CD4-positive, alpha-beta T cell treated with Interleukin-4 for 1 hour (primary cell): ENCODE measurements around the gene RFLNA.
A peak's percentile ranks its signal among the peaks of the same experiment; 100 is the strongest.

ENCODE experiments used
- DNase-seq, 2 donors: peaks; one replicate each; pipeline ENCODE4 v3.0.0-alpha.2; 2020 to 2022

The RFLNA gene

DNA sequence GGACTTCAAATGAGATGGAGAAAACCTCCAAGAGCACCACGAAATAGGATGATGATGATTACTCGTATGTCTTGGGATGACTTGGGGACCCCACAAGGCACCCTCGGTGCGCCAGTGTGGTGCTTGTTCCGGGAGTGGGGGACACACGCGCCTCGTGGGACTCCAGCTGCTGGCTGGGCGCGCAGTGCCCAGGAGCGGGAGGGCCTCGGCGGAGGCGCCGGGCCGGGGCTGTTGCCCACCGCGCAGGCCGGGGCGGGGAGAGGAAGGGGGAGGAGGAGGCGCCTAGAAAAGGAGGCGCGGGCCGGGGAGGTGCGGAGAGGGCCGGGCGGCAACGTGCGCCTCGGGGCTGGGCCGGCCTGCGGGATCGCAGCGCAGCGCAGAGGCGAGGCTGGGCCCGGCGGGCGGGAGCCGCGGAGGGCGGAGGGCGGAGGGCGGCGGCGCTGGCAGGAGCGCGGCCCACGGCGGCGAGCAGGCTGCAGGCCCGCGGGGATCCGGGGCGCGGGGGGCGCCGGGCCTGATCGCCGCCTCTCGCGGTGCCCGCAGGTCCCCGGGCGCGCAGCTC, at the start of gene RFLNA:
Gene RFLNA (plus strand): TSS at position 314 of the 562 bp plus-strand sequence. CDS start 337 bp downstream, outside the sequence.
- DNase-seq = no peak

GRCh38 chr12:124247331-124247730, 47.6 kb upstream of the RFLNA start:
- DNase-seq = no peak

DNA sequence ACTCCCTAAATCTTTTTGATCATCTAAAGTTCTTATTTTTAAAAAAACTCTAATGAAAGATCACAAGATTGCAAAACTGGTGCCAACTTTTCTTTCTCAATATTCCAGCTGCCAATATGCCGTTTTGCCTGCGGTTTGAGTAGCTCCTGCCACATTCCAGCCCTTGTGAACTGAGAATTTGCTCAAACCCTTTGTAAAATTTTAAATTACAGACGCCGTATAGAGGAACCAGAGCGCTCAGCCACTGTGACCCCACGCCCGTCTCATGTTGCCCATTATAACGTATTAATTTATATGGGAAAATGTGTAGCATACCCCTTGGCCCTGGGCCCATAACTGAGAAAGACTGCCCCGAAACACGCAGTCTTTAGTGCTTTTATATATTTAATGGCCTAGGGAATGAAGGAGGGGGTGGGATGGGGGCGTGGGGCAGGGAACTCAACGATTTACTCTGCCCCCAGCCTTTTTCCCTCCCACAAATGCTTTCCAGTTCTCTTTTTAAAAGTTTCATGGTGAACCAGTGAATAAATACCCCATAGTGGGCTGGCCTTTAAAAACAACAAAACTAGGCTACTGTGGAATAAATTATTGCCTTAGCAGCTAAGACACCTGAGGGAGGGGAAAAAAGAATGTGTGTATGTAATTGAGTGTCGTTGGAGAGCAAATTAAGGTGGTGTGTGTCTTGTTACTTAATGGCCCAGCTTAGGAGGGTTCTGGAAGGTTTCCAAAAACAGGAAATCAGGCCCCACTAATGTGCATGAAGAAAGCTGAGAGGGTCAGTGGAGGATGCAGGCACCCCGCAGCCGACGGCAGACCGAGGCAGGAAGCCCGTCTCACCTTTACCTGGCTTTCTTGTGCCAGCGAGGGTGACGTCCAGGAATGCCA, 45.7 kb upstream of the RFLNA start:
- no peak for DNase-seq

- no peak for DNase-seq
Observed at GRCh38 chr12:124251186-124251585, 43.7 kb upstream of the RFLNA start.

DNA sequence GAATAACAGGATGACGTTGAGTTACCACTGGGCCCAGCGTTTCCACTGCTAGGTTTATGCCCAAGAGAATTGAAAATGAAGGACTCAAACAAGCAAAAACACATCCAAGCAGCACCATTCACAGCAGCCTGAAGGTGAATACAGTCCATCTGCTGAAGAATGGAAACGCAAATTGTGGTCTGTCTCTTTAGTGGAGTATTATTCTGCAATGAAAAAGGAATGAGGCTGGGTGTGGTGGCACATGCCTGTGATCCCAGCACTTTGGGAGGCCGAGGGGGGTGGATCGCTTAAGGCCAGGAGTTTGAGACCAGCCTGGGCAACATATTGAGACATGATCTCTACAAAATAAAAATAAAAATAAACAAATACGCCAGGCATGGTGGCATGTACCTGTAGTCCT, 41.9 kb upstream of the RFLNA start:
- no peak for DNase-seq

- no peak for DNase-seq
Observed at GRCh38 chr12:124254126-124254525, 40.8 kb upstream of the RFLNA start.

DNA sequence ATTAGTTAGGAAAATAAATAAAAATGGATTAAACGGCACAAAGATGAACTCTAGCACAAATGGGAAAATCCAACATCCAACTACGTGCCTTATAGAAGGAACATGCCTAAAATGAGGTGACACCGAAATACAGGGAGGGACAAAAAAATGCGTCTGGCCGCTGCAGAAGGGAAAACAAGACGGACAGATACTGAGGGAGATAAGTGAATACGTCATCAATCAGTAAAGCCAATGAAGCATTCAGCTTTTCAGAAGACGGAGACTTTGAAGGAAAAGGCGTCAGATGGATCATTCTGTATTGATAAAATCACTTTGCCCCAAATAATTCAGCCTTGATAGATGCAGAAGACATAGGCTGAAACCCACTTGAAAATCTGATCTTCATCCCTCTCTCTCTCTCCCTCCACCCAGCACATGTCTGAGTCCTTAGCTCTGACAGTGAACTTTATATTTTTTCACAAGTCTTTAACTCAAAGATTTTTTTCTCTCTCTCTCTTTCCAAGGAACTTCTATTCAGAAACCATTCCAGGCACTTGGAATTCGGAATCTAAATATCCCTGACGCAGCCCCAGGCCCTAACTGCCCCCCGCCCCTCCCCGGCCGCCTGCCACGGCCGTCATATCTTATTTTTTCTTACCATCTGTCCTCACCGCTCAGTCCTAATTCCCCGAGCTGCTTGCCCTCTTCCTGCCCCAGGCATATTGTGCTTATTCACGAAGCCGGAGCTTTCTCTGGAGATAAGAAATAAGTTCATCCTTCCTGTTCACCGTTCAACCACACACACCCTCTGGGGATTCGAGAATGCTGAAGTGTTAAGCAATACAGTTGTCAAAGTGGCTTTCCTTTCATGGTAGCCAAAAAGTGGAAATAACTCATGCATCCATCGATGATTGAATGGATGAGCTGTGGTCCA, 35.5 kb upstream of the RFLNA start:
- DNase-seq = no peak

DNA sequence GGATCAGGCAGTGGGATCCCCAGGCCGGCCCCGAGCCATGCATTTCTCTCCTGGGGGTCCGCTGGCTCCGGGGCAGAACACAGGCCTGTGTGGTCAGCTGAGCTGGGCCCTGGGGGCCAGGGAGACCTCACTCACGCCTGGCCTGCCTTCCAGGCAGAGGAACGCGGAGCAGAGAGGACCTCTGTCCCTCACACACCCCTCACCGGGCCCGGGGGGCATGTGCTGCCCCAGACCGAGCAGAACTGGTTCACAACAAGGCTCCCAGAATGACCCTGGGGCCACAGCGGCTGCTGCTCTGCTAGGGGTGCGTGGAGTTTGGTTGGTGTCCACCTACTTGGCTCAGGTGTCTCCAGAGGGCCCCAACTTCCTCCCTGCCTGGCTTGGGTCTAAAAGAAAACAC, 33.0 kb upstream of the RFLNA start:
- no peak for DNase-seq

GRCh38 chr12:124264089-124264795, 30.7 kb upstream of the RFLNA start:
- no peak for DNase-seq

DNA sequence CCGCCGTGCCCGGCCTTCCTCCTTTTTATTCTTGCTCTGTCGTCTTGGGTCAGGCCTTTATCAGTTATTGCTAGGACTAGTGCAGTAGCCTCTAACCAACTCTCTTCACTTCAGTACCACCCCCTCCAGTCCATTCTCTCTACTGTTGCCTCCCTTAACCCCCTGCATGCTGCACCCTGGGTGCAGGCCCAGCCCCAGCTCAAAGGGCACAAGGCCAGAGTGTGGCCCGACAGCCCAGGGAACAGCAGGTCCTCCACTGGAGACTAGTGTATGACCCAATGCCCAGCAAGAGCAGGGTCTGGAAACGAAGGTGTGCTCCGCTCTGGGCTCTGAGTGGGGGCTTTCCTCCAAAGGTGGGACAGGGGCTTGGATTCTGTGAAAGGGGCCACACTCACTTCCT, 30.0 kb upstream of the RFLNA start:
- no peak for DNase-seq

- DNase-seq = no peak
Observed at GRCh38 chr12:124267205-124267778, 27.6 kb upstream of the RFLNA start.

- DNase-seq = no peak
Observed at GRCh38 chr12:124270671-124271070, 24.2 kb upstream of the RFLNA start.

DNA sequence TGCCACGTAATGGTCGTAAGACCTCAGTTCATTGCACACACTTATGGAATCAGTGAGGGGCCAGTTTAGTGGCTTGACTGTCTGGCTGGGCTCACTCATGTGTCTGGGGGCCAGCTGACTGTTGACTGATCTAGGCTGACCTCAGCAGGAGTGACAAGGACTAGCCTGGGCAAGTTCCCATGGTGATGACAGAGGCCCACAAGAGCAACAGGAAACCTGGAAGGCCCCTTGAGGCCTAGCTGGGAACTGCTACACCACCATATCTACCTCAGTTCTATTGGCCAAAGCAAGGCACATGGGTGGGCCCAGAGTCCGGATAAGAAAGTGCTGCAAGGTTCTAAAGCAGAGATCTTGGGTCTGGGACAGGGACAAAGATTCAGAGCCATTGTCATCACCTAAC, 21.3 kb upstream of the RFLNA start:
- DNase-seq = peak in 1 of 2 donors; percentile 37

GRCh38 chr12:124276337-124276736, 18.6 kb upstream of the RFLNA start:
- no peak for DNase-seq

- no peak for DNase-seq
Observed at GRCh38 chr12:124277394-124278241, 17.3 kb upstream of the RFLNA start.

DNA sequence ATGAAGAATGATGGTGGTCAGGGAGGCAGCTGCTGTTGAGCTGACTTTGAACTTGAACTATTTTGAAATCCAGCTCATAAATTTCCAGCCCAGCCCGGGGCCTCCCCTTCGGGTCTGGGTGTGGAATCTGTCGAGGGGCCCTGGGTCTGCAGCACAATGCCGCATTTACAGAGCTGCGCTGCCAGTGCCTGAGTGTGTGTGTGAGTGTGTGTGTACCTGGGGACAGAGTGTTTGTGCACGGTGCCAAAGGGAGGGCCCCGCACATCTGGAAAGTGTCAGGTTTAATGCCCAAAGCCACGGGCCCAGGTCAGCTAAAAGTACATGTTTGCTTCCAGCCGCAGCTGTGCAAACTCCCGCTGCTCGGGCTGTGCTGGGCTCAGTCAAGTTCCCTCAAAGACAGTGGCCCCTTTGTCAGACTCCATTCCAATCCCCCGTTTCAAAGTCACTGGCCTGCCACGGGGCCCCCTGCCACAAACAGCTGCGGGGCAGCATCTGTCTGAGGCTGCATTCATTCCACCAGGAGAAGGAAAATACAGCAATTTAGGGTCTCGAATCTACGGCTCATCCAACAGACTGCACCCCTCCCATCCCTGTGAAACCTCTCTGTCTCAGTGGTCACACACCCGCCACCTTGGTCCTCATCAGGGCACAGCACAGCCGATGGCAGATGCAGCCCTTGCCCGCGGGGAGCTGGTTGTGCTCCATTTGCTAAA, 16.3 kb upstream of the RFLNA start:
- DNase-seq = no peak

DNA sequence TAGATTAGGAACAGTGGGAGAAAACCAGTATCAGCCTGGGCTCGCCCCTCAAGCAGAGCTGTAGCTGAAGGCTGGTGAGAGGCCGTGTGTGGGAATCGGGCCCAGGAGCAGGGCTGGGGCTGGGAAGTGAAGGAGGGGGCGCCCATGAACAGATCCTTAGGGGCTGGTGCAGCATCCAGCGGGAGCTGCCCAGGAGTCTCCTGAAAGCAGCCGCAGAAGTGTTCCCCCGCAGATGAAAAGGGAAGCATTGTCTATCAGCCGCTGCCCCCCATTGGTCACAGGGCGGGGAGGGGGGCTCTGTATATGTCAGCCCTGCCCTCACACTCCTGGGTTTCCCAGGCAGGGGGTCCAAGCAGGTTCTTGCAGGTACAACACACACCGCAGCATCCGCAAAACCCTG, 15.6 kb upstream of the RFLNA start:
- DNase-seq = no peak

GRCh38 chr12:124279846-124280360, 15.0 kb upstream of the RFLNA start:
- DNase-seq = no peak

GRCh38 chr12:124281309-124281708, 13.6 kb upstream of the RFLNA start:
- DNase-seq = no peak

DNA sequence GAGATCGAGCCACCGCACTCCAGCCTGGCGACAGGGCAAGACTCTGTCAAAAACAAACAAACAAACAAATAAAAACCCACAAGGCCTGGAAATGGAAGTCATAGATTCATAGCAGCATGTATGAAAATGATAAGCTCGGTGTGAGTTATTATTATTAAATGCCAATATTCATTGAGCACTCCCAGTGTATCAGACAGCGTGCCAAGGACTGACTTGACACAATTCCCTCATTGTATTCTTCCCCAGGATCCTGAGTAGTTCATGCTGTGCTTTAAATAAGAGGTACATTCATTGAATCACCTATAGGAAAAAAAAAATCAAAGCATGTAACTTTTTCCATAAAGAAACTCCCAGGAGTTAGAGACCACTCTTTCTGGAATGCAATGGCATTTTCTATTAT, 12.6 kb upstream of the RFLNA start:
- DNase-seq = no peak

- DNase-seq = no peak
Observed at GRCh38 chr12:124283326-124283725, 11.6 kb upstream of the RFLNA start.
